ENCODE results near the gene LOC101059915.

The LOC101059915 gene

GRCh38 chrX:71636438-71637252 lies 30.7 kb upstream of the LOC101059915 start:
- H4K91ac ChIP-seq (ENCODE audit: low read length): no peak overlapping the region
- no peak overlapping the region for H2BK120ac ChIP-seq (ENCODE audit: low read depth, low read length)
- no peaks in the 10 kb centered on the region for H3K4me1 ChIP-seq (ENCODE audit: control insufficient read depth, insufficient read depth, low read depth, low read length)
- H3K79me1 ChIP-seq (replicated peaks; ENCODE audit: low read length, poor library complexity, severe bottlenecking): no peaks in the 10 kb centered on the region
- H3K9ac ChIP-seq (ENCODE audit: low read length): no peak overlapping the region
- no peaks in the 10 kb centered on the region for H3K36me3 ChIP-seq (ENCODE audit: control insufficient read depth in 1 of 2, insufficient read depth in 2 of 2, low read depth in 1 of 2, low read length in 2 of 2)
- H3K27me3 ChIP-seq (ENCODE audit: control insufficient read depth in 1 of 2, insufficient read depth in 1 of 2, low read length in 2 of 2): peaks cover 0 to 13% of the 10 kb centered on the region in 2 experiments
- WGBS: 91% methylated on average over 5 of the region's 9 CpGs
- DNase-seq: no peak
- no peak overlapping the region for H3K4ac ChIP-seq (ENCODE audit: low read depth in 1 of 2, low read length in 2 of 2)
- no peaks in the 10 kb centered on the region for H3K9me3 ChIP-seq (ENCODE audit: control insufficient read depth, low read length)
- H2BK12ac ChIP-seq (ENCODE audit: low read length in 2 of 2): no peak overlapping the region
- H2AFZ ChIP-seq (ENCODE audit: low read depth, low read length): no peak overlapping the region
- no peak overlapping the region for H3K4me3 ChIP-seq (ENCODE audit: insufficient read depth in 1 of 2, low read depth in 1 of 2, low read length in 2 of 2)
- no peak overlapping the region for H4K8ac ChIP-seq (ENCODE audit: low read length)
- H3K14ac ChIP-seq (ENCODE audit: low read length in 2 of 2): no peak overlapping the region
- H3K18ac ChIP-seq (ENCODE audit: low read depth in 1 of 2, low read length in 2 of 2): no peak overlapping the region
- H3K27ac ChIP-seq (ENCODE audit: low read length, poor library complexity, severe bottlenecking): no peak overlapping the region
- no peak overlapping the region for H3K4me2 ChIP-seq (ENCODE audit: low read length, poor library complexity, severe bottlenecking)
- H2BK5ac ChIP-seq (ENCODE audit: low read depth, low read length, poor library complexity, severe bottlenecking): no peak overlapping the region
- no peak overlapping the region for H2AK5ac ChIP-seq (ENCODE audit: low read length, severe bottlenecking)
- no peak overlapping the region for H3K23ac ChIP-seq (ENCODE audit: low read length in 2 of 2)
- no peak overlapping the region for H2BK15ac ChIP-seq (ENCODE audit: low read depth, poor library complexity, severe bottlenecking)

GRCh38 chrX:71637253-71637618 lies 30.1 kb upstream of the LOC101059915 start:
- Histone ChIP-seq H3K9me3 (ENCODE audit: control insufficient read depth, low read length) (no peaks in the 10 kb centered on the region), H3K14ac (ENCODE audit: low read length in 2 of 2) (no peak overlapping the region), H3K23ac (ENCODE audit: low read length in 2 of 2) (no peak overlapping the region), H3K18ac (ENCODE audit: low read depth in 1 of 2, low read length in 2 of 2) (no peak overlapping the region), H3K4me1 (ENCODE audit: control insufficient read depth, insufficient read depth, low read depth, low read length) (no peaks in the 10 kb centered on the region), H2AK5ac (ENCODE audit: low read length, severe bottlenecking) (no peak overlapping the region), H2BK120ac (ENCODE audit: low read depth, low read length) (no peak overlapping the region), H3K27ac (ENCODE audit: low read length, poor library complexity, severe bottlenecking) (no peak overlapping the region), H2AFZ (ENCODE audit: low read depth, low read length) (no peak overlapping the region), H3K4me3 (ENCODE audit: insufficient read depth in 1 of 2, low read depth in 1 of 2, low read length in 2 of 2) (no peak overlapping the region), H3K79me1 (replicated peaks; ENCODE audit: low read length, poor library complexity, severe bottlenecking) (no peaks in the 10 kb centered on the region), H4K8ac (ENCODE audit: low read length) (no peak overlapping the region), H3K4me2 (ENCODE audit: low read length, poor library complexity, severe bottlenecking) (no peak overlapping the region), H2BK5ac (ENCODE audit: low read depth, low read length, poor library complexity, severe bottlenecking) (no peak overlapping the region), H3K27me3 (ENCODE audit: control insufficient read depth in 1 of 2, insufficient read depth in 1 of 2, low read length in 2 of 2) (peaks cover 0 to 13% of the 10 kb centered on the region in 2 experiments), H2BK15ac (ENCODE audit: low read depth, poor library complexity, severe bottlenecking) (no peak overlapping the region), H3K9ac (ENCODE audit: low read length) (no peak overlapping the region), H4K91ac (ENCODE audit: low read length) (no peak overlapping the region), H3K4ac (ENCODE audit: low read depth in 1 of 2, low read length in 2 of 2) (no peak overlapping the region), H2BK12ac (ENCODE audit: low read length in 2 of 2) (no peak overlapping the region), H3K36me3 (ENCODE audit: control insufficient read depth in 1 of 2, insufficient read depth in 2 of 2, low read depth in 1 of 2, low read length in 2 of 2) (no peaks in the 10 kb centered on the region)
- no peak for DNase-seq
- 93% methylated on average over 2 of the region's 3 CpGs for WGBS

- Histone ChIP-seq H3K9me3 (ENCODE audit: control insufficient read depth, low read length) (no peaks in the 10 kb centered on the region), H3K23ac (ENCODE audit: low read length in 2 of 2) (no peak overlapping the region), H3K27me3 (ENCODE audit: control insufficient read depth in 1 of 2, insufficient read depth in 1 of 2, low read length in 2 of 2) (peaks cover 0 to 13% of the 10 kb centered on the region in 2 experiments), H3K9ac (ENCODE audit: low read length) (peak overlapping the region; percentile 67), H3K4me1 (ENCODE audit: control insufficient read depth, insufficient read depth, low read depth, low read length) (no peaks in the 10 kb centered on the region), H2AK5ac (ENCODE audit: low read length, severe bottlenecking) (no peak overlapping the region), H4K8ac (ENCODE audit: low read length) (no peak overlapping the region), H3K18ac (ENCODE audit: low read depth in 1 of 2, low read length in 2 of 2) (peak overlapping the region in 1 of 2 experiments; percentile 21), H3K4me3 (ENCODE audit: insufficient read depth in 1 of 2, low read depth in 1 of 2, low read length in 2 of 2) (peak overlapping the region in 1 of 2 experiments; percentile 34), H3K36me3 (ENCODE audit: control insufficient read depth in 1 of 2, insufficient read depth in 2 of 2, low read depth in 1 of 2, low read length in 2 of 2) (no peaks in the 10 kb centered on the region), H2BK12ac (ENCODE audit: low read length in 2 of 2) (no peak overlapping the region), H3K79me1 (replicated peaks; ENCODE audit: low read length, poor library complexity, severe bottlenecking) (no peaks in the 10 kb centered on the region), H3K27ac (ENCODE audit: low read length, poor library complexity, severe bottlenecking) (no peak overlapping the region), H2BK15ac (ENCODE audit: low read depth, poor library complexity, severe bottlenecking) (no peak overlapping the region), H3K14ac (ENCODE audit: low read length in 2 of 2) (no peak overlapping the region), H4K91ac (ENCODE audit: low read length) (no peak overlapping the region), H2BK120ac (ENCODE audit: low read depth, low read length) (no peak overlapping the region), H2BK5ac (ENCODE audit: low read depth, low read length, poor library complexity, severe bottlenecking) (no peak overlapping the region), H3K4ac (ENCODE audit: low read depth in 1 of 2, low read length in 2 of 2) (no peak overlapping the region), H3K4me2 (ENCODE audit: low read length, poor library complexity, severe bottlenecking) (no peak overlapping the region), H2AFZ (ENCODE audit: low read depth, low read length) (no peak overlapping the region)
- DNase-seq: peak; percentile 43
- 74% methylated on average over 2 of the region's 4 CpGs for WGBS
Measured at GRCh38 chrX:71637848-71638247, 29.5 kb upstream of the LOC101059915 start.

- Histone ChIP-seq H3K27ac (ENCODE audit: low read length, poor library complexity, severe bottlenecking) (no peak overlapping the region), H4K8ac (ENCODE audit: low read length) (no peak overlapping the region), H3K79me1 (replicated peaks; ENCODE audit: low read length, poor library complexity, severe bottlenecking) (no peaks in the 10 kb centered on the region), H2BK12ac (ENCODE audit: low read length in 2 of 2) (no peak overlapping the region), H2AK5ac (ENCODE audit: low read length, severe bottlenecking) (no peak overlapping the region), H4K91ac (ENCODE audit: low read length) (no peak overlapping the region), H3K4ac (ENCODE audit: low read depth in 1 of 2, low read length in 2 of 2) (no peak overlapping the region), H2BK5ac (ENCODE audit: low read depth, low read length, poor library complexity, severe bottlenecking) (no peak overlapping the region), H3K4me1 (ENCODE audit: control insufficient read depth, insufficient read depth, low read depth, low read length) (no peaks in the 10 kb centered on the region), H3K23ac (ENCODE audit: low read length in 2 of 2) (no peak overlapping the region), H3K14ac (ENCODE audit: low read length in 2 of 2) (no peak overlapping the region), H3K4me2 (ENCODE audit: low read length, poor library complexity, severe bottlenecking) (no peak overlapping the region), H3K18ac (ENCODE audit: low read depth in 1 of 2, low read length in 2 of 2) (no peak overlapping the region), H3K9me3 (ENCODE audit: control insufficient read depth, low read length) (no peaks in the 10 kb centered on the region), H3K9ac (ENCODE audit: low read length) (peak overlapping the region; percentile 67), H3K27me3 (ENCODE audit: control insufficient read depth in 1 of 2, insufficient read depth in 1 of 2, low read length in 2 of 2) (peaks cover 0 to 13% of the 10 kb centered on the region in 2 experiments), H2BK120ac (ENCODE audit: low read depth, low read length) (no peak overlapping the region), H2AFZ (ENCODE audit: low read depth, low read length) (no peak overlapping the region), H3K36me3 (ENCODE audit: control insufficient read depth in 1 of 2, insufficient read depth in 2 of 2, low read depth in 1 of 2, low read length in 2 of 2) (no peaks in the 10 kb centered on the region), H3K4me3 (ENCODE audit: insufficient read depth in 1 of 2, low read depth in 1 of 2, low read length in 2 of 2) (peak overlapping the region in 1 of 2 experiments; percentile 34), H2BK15ac (ENCODE audit: low read depth, poor library complexity, severe bottlenecking) (no peak overlapping the region)
- no peak for DNase-seq
- 85% methylated on average over 3 of the region's 4 CpGs for WGBS
Measured at GRCh38 chrX:71638409-71638808, 28.9 kb upstream of the LOC101059915 start.
